ENCODE measurements around the gene JAG1.

- TF ChIP-seq, protein P1, sequence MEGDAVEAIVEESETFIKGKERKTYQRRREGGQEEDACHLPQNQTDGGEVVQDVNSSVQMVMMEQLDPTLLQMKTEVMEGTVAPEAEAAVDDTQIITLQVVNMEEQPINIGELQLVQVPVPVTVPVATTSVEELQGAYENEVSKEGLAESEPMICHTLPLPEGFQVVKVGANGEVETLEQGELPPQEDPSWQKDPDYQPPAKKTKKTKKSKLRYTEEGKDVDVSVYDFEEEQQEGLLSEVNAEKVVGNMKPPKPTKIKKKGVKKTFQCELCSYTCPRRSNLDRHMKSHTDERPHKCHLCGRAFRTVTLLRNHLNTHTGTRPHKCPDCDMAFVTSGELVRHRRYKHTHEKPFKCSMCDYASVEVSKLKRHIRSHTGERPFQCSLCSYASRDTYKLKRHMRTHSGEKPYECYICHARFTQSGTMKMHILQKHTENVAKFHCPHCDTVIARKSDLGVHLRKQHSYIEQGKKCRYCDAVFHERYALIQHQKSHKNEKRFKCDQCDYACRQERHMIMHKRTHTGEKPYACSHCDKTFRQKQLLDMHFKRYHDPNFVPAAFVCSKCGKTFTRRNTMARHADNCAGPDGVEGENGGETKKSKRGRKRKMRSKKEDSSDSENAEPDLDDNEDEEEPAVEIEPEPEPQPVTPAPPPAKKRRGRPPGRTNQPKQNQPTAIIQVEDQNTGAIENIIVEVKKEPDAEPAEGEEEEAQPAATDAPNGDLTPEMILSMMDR (IDR thresholded peaks at IDR 0.05; ENCODE audit: extremely low read depth in 1 of 2, insufficient read depth in 1 of 2, low read depth in 1 of 2, low read length in 2 of 2), result no peak
- TF ChIP-seq POLR2A (IDR thresholded peaks at IDR 0.05; ENCODE audit: low read depth, low read length) (no peak), POLR2AphosphoS5 (IDR thresholded peaks at IDR 0.05; ENCODE audit: insufficient read depth, low read depth, low read length) (no peak), JUN (IDR thresholded peaks at IDR 0.05; ENCODE audit: borderline replicate concordance, insufficient read depth, insufficient read length, low read depth) (no peak), EZH2 (IDR thresholded peaks at IDR 0.05; ENCODE audit: borderline replicate concordance, low read depth, low read length, severe bottlenecking) (no peak), GATA2 (IDR thresholded peaks at IDR 0.05; ENCODE audit: insufficient read depth, insufficient read length, low read depth, low read length) (no peak), MYC (IDR thresholded peaks at IDR 0.05; ENCODE audit: low read depth, low read length) (no peak), FOS (IDR thresholded peaks at IDR 0.05; ENCODE audit: borderline replicate concordance, insufficient read depth, low read length) (no peak)
- TF ChIP-seq, protein P2, sequence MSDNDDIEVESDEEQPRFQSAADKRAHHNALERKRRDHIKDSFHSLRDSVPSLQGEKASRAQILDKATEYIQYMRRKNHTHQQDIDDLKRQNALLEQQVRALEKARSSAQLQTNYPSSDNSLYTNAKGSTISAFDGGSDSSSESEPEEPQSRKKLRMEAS (IDR thresholded peaks at IDR 0.05; ENCODE audit: insufficient read depth, insufficient read length), result no peak
These were observed 11.6 kb downstream of the JAG1 start for GRCh38 chr20:10662151-10662550.

Measured in endothelial cell of umbilical vein (primary cell).